Measurements from ENCODE around the gene CREB5.

CREB5 gene

GRCh38 chr7:28747854-28748253 is 335.5 kb downstream of the CREB5 start:
- DNase-seq (ENCODE audit: low read depth): no peak

GRCh38 chr7:28748346-28748745 is 336.0 kb downstream of the CREB5 start:
- DNase-seq (ENCODE audit: low read depth): no peak

GRCh38 chr7:28748933-28749584 is 336.7 kb downstream of the CREB5 start:
- DNase-seq (ENCODE audit: low read depth): no peak

GRCh38 chr7:28749638-28750037 is 337.3 kb downstream of the CREB5 start:
- no peak for DNase-seq (ENCODE audit: low read depth)

- DNase-seq (ENCODE audit: low read depth): no peak
Observed at GRCh38 chr7:28750981-28751380, 338.7 kb downstream of the CREB5 start.

GRCh38 chr7:28753613-28754012 is 341.3 kb downstream of the CREB5 start:
- no peak for DNase-seq (ENCODE audit: low read depth)

GRCh38 chr7:28754027-28754426 is 341.7 kb downstream of the CREB5 start:
- DNase-seq (ENCODE audit: low read depth): no peak

GRCh38 chr7:28754447-28754846 is 342.1 kb downstream of the CREB5 start:
- no peak for DNase-seq (ENCODE audit: low read depth)

- DNase-seq (ENCODE audit: low read depth): no peak
Observed at GRCh38 chr7:28755255-28755654, 342.9 kb downstream of the CREB5 start.

- DNase-seq (ENCODE audit: low read depth): no peak
Observed at GRCh38 chr7:28758186-28758585, 345.9 kb downstream of the CREB5 start.

GRCh38 chr7:28759475-28759971 is 347.2 kb downstream of the CREB5 start:
- DNase-seq (ENCODE audit: low read depth): no peak

- no peak for DNase-seq (ENCODE audit: low read depth)
Observed at GRCh38 chr7:28761505-28761904, 349.2 kb downstream of the CREB5 start.

GRCh38 chr7:28762651-28763050 is 350.3 kb downstream of the CREB5 start:
- no peak for DNase-seq (ENCODE audit: low read depth)

GRCh38 chr7:28766359-28766758 is 354.0 kb downstream of the CREB5 start:
- no peak for DNase-seq (ENCODE audit: low read depth)

GRCh38 chr7:28767356-28767755 is 355.0 kb downstream of the CREB5 start:
- DNase-seq (ENCODE audit: low read depth): no peak

- DNase-seq (ENCODE audit: low read depth): no peak
Observed at GRCh38 chr7:28768577-28769147, 356.3 kb downstream of the CREB5 start.

GRCh38 chr7:28771906-28772622 is 359.7 kb downstream of the CREB5 start:
- no peak for DNase-seq (ENCODE audit: low read depth)

- DNase-seq (ENCODE audit: low read depth): no peak
Observed at GRCh38 chr7:28773423-28774145, 361.3 kb downstream of the CREB5 start.

- no peak for DNase-seq (ENCODE audit: low read depth)
Observed at GRCh38 chr7:28774261-28774988, 362.1 kb downstream of the CREB5 start.

GRCh38 chr7:28776463-28777157 is 364.3 kb downstream of the CREB5 start:
- no peak for DNase-seq (ENCODE audit: low read depth)

GRCh38 chr7:28778786-28779185 is 366.5 kb downstream of the CREB5 start:
- no peak for DNase-seq (ENCODE audit: low read depth)

Data from stimulated activated CD8-positive, alpha-beta memory T cell treated with anti-CD3 and anti-CD28 coated beads, Interleukin-7, amount 100 ng/mL, for 24 hours (primary cell).